ENCODE results near the gene HDAC4. TPM values are rescaled to one million over a fixed set of nuclear protein-coding genes. Genes with fewer than 3 reads are reported as not detected.

The HDAC4 gene
- total and polyA plus RNA-seq, 9 of the 15 experiments (the other 6 are each of a cell fraction or from before 2014, with no cell fraction given) = 0.11 to 20.2 (median 4.0) TPM

DNA sequence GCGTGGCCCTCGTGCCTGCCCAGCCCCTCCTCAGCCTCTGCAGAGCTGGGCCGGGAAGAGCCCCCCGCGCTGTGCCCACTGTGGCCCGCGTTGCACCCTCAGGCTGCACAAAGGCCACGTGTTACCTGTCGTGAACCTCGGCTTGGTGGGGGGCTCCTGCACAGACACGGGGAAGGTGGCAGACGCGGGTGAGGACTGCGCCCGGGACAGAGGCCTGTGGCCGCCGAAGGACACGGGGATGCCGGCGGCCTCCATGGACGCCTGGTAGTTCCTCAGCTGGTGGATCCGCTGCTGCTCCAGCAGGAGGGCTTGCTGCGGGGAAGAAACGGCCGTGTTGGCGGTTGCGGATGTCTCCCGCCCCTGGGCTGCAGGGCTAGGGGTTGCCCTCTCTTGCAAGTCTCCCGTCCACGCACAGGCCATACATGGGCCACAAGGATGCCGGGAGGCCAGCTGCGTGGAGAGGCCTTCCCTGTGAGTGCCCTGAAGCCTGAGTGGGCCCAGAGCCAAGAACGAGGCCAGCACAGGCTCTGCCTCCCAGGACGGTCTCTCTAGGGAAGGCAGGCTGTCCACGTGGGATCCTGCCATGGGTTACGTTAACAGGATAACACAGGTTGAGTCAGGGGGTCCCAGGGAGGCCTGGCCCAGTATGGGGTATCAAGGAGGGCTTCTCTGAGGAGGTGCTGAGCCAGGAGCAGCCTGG lies 289.3 kb downstream of the HDAC4 start (continued):
- TF ChIP-seq, protein P1, sequence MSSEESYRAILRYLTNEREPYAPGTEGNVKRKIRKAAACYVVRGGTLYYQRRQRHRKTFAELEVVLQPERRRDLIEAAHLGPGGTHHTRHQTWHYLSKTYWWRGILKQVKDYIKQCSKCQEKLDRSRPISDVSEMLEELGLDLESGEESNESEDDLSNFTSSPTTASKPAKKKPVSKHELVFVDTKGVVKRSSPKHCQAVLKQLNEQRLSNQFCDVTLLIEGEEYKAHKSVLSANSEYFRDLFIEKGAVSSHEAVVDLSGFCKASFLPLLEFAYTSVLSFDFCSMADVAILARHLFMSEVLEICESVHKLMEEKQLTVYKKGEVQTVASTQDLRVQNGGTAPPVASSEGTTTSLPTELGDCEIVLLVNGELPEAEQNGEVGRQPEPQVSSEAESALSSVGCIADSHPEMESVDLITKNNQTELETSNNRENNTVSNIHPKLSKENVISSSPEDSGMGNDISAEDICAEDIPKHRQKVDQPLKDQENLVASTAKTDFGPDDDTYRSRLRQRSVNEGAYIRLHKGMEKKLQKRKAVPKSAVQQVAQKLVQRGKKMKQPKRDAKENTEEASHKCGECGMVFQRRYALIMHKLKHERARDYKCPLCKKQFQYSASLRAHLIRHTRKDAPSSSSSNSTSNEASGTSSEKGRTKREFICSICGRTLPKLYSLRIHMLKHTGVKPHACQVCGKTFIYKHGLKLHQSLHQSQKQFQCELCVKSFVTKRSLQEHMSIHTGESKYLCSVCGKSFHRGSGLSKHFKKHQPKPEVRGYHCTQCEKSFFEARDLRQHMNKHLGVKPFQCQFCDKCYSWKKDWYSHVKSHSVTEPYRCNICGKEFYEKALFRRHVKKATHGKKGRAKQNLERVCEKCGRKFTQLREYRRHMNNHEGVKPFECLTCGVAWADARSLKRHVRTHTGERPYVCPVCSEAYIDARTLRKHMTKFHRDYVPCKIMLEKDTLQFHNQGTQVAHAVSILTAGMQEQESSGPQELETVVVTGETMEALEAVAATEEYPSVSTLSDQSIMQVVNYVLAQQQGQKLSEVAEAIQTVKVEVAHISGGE (CRISPR knock-in tag; IDR thresholded peaks at IDR 0.05) = no peak
- TF ChIP-seq RAD51 (IDR thresholded peaks at IDR 0.05; ENCODE audit: borderline replicate concordance, low read depth) (no peak), SMAD2 (IDR thresholded peaks at IDR 0.05; ENCODE audit: low read depth, low read length) (no peak)
- TF ChIP-seq, protein P2, sequence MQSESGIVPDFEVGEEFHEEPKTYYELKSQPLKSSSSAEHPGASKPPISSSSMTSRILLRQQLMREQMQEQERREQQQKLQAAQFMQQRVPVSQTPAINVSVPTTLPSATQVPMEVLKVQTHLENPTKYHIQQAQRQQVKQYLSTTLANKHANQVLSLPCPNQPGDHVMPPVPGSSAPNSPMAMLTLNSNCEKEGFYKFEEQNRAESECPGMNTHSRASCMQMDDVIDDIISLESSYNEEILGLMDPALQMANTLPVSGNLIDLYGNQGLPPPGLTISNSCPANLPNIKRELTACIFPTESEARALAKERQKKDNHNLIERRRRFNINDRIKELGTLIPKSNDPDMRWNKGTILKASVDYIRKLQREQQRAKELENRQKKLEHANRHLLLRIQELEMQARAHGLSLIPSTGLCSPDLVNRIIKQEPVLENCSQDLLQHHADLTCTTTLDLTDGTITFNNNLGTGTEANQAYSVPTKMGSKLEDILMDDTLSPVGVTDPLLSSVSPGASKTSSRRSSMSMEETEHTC (IDR thresholded peaks at IDR 0.05) = no peak
